AG04449 (cell line): Measurements from ENCODE around the gene OR2H1.

Source experiments
- CTCF ChIA-PET: fragments of 350-600 bp; formaldehyde crosslinking; extraction: SDS; loops from one replicate; lab custom pipeline; 2021; ENCODE audit warnings: antibody characterized with exemption; lab: Yijun Ruan, JAX
- POLR2A ChIA-PET: fragments of 400-600, 350-600 bp; formaldehyde crosslinking; extraction: SDS; loops from one replicate; lab custom pipeline; 2020; ENCODE audit warnings: antibody characterized with exemption, inconsistent platforms; lab: Yijun Ruan, JAX
- DNase-seq: peaks from one replicate; pipeline ENCODE4 v3.0.0-alpha.2; 2010; ENCODE audit warnings: low read depth, low spot score
- H3K4me3 ChIP-seq: 2 replicates; pipeline ENCODE4 v1.5.1; 2011; ENCODE audit warnings: low read depth, mild to moderate bottlenecking, control low read depth, low read length
- TF ChIP-seq, protein P1 (sequence below): IDR thresholded peaks from one replicate; pipeline ENCODE4 v1.5.1; 2011; ENCODE audit warnings: mild to moderate bottlenecking, moderate library complexity, low read length, control low read depth, inconsistent platforms; ENCODE audit not compliant: insufficient read depth; ENCODE audit errors: missing control alignments

OR2H1 gene

DNA sequence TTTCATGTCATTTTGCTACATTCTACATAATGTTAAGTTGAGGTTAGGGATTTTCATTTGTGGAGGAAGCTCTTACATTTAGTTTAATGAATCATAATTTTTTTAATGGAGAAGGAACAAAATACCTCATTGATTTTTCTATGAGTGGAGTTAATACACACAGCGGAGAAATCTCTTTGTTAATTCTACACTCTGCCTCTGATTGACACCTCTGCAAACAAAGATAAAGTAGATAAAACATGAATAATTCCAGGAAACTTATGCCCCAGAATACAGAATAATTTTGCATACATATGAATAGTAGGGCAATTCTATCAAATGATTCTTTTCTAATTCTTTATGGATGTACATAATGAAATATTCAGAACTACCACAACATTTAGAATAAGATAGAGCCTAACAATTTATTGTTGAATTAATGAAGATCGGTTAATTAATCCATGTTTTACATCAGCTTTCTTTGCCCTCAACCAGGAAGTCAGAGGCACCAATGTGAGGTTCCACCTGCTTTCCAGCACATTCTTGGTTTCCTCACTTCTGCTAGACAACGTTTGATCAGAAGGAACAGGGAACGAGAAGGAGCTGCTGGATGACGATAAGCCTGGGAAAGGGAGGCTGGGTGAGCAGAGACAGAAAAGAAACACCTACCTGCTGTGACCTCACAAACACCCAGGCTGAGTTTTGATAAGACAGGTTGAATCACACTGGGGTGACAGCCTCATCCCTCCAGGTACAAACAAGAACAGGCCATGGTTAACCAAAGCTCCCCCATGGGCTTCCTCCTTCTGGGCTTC is 4.3 kb downstream of the OR2H1 start:
- DNase-seq, result no peak
- TF ChIP-seq, protein P1, sequence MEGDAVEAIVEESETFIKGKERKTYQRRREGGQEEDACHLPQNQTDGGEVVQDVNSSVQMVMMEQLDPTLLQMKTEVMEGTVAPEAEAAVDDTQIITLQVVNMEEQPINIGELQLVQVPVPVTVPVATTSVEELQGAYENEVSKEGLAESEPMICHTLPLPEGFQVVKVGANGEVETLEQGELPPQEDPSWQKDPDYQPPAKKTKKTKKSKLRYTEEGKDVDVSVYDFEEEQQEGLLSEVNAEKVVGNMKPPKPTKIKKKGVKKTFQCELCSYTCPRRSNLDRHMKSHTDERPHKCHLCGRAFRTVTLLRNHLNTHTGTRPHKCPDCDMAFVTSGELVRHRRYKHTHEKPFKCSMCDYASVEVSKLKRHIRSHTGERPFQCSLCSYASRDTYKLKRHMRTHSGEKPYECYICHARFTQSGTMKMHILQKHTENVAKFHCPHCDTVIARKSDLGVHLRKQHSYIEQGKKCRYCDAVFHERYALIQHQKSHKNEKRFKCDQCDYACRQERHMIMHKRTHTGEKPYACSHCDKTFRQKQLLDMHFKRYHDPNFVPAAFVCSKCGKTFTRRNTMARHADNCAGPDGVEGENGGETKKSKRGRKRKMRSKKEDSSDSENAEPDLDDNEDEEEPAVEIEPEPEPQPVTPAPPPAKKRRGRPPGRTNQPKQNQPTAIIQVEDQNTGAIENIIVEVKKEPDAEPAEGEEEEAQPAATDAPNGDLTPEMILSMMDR, result no peak
- CTCF ChIA-PET, result no interaction called here
- POLR2A ChIA-PET, result no interaction called here
- H3K4me3 ChIP-seq, result no peak overlapping the region

DNA sequence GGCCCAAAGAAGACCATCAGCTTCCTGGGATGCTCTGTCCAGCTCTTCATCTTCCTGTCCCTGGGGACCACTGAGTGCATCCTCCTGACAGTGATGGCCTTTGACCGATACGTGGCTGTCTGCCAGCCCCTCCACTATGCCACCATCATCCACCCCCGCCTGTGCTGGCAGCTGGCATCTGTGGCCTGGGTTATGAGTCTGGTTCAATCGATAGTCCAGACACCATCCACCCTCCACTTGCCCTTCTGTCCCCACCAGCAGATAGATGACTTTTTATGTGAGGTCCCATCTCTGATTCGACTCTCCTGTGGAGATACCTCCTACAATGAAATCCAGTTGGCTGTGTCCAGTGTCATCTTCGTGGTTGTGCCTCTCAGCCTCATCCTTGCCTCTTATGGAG is 5.1 kb downstream of the OR2H1 start:
- no peak overlapping the region for H3K4me3 ChIP-seq
- CTCF ChIA-PET, result no interaction called here
- DNase-seq, result no peak
- TF ChIP-seq, protein P1, result no peak
- POLR2A ChIA-PET, result no interaction called here

DNA sequence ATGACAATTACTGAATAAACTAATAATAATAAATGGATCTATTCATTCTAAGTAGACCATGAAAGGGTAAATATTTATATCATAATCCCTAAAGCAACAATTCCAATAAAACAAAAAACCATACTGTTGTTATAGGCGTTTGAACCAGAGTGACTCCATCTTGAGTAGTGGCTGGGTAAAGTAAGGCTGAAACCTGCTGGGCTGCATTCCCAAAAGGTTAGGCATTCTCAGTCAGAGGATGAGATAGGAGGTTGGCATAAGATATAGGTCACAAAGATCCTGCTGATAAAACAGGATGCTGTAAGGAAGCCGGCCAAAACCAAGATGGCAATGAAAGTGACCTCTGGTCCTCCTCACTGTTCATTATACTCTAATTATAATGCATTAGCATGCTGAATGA is 8.3 kb downstream of the OR2H1 start:
- POLR2A ChIA-PET, result no interaction called here
- CTCF ChIA-PET, result no interaction called here
- DNase-seq, result no peak
- H3K4me3 ChIP-seq, result no peak overlapping the region
- TF ChIP-seq, protein P1, result no peak

DNA sequence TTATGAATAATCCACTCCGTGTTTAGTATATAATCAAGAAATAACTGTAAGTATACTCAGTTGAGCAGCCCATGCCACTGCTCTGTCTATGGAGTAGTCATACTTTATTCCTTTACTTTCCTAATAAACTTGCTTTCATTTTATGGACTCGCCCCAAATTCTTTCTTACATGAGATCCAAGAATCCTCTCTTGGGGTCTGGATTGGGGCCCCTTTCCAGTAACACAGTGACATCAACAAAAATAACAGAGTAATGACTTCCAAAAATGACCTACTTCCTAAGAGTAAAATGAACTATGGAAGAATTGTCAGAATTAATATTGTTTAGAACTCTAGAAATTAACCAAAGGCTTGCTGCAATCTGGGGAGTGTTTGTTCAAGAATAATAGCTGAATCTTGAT is 8.8 kb downstream of the OR2H1 start:
- no peak overlapping the region for H3K4me3 ChIP-seq
- CTCF ChIA-PET, result no interaction called here
- POLR2A ChIA-PET, result no interaction called here
- TF ChIP-seq, protein P1, result no peak
- no peak for DNase-seq

DNA sequence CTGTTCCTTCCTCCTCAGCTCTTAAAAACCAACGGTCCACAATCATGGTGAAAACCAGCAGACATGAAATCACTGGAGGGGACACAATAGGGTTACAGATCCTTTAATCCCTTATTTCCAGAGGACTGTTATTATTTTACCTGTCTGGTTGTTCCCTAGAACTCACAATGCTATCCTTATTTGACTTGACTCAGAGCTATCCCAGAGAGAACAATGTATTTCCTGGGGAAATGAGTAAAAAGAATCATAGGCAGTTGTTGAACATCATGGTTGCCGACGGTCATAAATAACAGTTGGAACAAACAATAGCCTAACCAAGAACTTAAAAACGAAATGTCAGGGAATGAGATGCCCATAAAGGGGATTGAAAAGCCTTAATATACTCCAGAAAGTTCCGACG is 9.3 kb downstream of the OR2H1 start:
- POLR2A ChIA-PET, result no interaction called here
- TF ChIP-seq, protein P1, result no peak
- DNase-seq, result no peak
- H3K4me3 ChIP-seq, result no peak overlapping the region
- CTCF ChIA-PET, result no interaction called here

DNA sequence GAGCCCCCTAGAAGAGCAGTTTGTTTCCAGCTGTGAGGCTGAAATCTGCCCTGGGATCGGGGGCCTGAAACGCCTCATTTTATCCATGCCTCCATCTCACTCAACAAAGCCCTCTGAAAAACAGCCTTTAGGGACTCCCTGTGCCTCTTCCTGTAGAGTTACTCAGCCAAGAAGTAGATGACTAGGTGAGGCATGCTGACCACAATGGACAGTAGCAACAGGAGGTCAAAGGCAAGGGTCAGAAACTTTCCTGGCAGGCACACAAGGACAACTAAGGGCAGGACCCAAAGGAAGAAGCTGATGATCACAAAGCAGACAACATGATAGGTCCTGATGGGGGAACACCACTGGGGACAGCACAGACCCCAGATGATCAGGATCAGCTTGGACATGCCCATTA is 18.0 kb downstream of the OR2H1 start:
- ChIA-PET CTCF (no interaction called here), POLR2A (no interaction called here)
- no peak for DNase-seq
- H3K4me3 ChIP-seq, result no peak overlapping the region
- TF ChIP-seq, protein P1, result no peak
